Stimulated activated CD4-positive, alpha-beta T cell treated with anti-CD3 and anti-CD28 coated beads, TNF-alpha, amount 100 ng/mL, for 1 hour (primary cell): ENCODE measurements around the gene GZF1.
"Not testable (repeated sequence)": the region's sequence is repeated elsewhere in the genome, so short reads cannot be mapped to it uniquely, and the experiment has no call there.

ENCODE experiments used
- DNase-seq, 3 donors: peaks; one replicate each; pipeline ENCODE4 v3.0.0-alpha.2; 2020; ENCODE audit warnings: low read depth in 3 of 3, low spot score in 1 of 3

Gene GZF1

DNA sequence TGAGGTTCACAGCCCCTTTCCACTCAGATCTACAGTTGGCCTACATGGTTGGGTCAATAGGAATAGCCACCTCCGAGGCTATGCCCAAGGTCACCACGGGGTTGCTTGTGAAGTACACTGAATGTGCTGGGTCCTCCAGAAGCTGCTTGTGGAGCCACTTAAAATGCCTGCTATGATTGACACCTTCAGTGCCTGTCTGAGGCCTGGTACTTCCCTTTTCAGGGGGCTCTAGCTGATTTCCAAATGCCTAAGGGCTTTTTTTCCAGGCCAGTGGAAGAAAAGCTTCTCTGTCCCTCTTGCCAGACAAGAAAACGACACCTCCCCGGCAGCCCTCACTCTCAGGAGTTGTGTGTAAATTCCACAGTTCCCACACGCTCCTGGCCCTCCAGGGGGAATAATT is 17.6 kb upstream of the GZF1 start:
- DNase-seq: no peak

DNA sequence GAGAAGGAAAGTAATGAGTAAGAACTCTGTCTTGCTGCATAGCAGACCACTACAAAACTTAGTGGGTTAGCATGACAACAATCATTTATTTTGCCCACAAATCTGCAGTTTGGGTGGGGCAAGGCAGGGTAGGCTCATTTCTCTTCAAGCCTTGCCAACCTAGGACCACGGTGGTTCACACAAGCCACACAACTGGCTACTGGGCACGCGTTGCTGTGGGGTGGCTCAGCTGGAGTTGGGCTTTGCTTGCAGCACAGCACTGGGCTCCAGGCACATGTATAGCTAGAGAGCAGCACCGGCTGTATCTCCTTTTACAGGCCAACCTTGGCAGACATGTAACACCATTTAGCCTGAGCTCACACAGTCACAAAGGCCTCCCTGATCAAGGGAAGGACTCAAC is 16.0 kb upstream of the GZF1 start:
- DNase-seq: no peak

DNA sequence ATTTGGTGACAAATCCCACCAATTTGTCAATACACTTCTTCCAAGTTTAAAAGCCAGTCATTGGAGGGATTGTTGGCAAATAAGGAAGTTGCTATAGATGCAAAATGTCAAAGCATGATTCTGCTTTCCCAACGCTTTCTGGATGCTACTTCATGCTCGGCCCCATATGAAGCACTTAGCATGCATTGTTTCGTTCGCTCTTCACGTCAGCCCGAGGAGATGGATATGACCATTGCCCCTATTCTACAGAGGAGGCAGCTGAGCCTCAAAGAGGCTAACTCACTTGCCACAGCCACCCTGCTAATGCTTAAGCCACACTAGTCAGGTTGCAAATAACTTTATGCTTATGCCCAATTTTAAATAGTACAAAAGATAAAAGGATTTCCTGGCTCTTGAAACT is 14.2 kb upstream of the GZF1 start:
- DNase-seq: no peak

GRCh38 chr20:23348510-23348909 is 13.5 kb upstream of the GZF1 start:
- not testable (repeated sequence) for DNase-seq

GRCh38 chr20:23349338-23350195 is 12.4 kb upstream of the GZF1 start:
- DNase-seq: peak; percentile 37 to 61 (median 58)

DNA sequence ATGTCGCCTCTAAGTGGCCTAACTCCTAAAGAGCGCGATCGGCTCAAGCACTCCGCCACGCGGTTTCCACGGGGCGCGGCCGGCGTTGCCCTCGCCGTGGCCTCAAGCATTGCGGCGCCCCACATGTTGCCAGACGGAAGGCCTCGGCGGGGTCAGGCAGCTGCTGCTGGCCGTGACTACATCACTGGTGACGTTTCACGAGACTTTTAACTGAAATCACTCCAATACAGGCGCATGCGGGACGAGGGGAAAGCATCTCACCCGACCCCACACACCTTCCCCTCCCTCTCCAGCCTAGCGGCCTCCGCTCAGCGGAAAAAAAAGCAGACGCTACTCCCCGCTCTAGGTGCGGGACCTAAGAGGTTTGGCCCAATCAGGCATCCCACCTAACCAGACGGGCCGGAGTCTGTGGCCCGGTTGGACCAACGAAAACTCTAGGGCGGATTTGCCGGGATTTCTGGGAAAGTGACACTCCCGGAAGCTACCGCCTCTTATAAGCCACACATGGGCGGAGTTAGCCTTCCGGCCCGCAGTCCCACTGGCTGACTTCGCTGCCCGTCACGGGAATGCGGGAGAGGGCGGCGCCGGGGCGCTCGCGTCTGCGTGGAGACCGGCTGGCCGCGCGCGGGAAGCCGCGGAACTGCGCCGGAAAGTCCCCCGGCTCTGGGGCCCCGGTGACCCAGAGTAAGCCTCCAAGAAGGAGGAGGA is 11.6 kb upstream of the GZF1 start, which contains the start of gene NXT1:
NXT1 (plus strand) TSS at position 596 of the 708 bp plus-strand sequence. CDS start 3,251 bp downstream, outside the sequence.
- peak; percentile 89 to 96 (median 95) for DNase-seq

DNA sequence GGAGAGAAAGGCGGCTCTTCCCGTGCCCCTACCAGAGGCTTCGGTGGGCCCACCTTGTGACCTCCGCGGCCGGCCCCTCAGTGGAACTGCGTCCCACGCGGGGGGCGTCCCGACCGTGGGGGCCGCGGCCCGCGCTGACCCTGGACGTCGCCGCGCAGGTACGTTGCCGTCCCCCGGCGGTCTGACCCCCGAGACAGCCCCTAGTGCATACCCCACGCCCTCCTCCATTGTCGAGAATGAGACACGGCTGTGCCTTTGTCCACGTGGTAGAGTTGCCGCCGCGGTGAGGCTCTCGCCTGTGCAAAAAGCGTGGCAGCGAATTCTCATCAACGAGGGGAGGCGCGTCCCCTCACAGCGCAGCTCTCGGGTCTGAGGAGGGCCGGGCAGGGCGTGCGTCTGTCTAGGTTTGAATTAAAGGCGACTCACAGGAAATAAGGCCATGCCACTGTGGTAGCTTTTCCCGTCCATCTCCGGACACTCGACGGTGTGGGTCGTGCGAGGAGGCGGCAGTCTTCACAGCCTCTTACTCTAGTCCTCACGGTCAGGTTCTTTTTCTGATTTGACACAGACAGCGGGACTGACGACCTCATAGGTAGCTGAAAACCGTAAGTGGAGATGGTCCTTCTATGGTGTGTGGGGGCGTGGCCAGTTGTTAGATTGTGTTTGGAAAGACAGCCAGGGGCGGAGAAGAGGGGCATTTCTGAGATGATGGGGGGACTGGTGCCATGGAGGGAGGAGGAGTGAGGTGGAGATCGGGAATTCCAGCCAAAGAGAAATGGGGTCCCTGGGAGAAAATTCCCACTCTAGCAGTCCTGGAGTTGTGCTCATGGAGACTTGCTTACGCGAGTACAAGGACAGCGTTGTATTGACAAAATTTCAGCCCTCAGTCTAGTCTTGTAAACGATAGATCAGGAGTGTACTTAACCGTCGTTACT is 10.8 kb upstream of the GZF1 start:
- DNase-seq: peak; percentile 4 to 39 (median 19)

DNA sequence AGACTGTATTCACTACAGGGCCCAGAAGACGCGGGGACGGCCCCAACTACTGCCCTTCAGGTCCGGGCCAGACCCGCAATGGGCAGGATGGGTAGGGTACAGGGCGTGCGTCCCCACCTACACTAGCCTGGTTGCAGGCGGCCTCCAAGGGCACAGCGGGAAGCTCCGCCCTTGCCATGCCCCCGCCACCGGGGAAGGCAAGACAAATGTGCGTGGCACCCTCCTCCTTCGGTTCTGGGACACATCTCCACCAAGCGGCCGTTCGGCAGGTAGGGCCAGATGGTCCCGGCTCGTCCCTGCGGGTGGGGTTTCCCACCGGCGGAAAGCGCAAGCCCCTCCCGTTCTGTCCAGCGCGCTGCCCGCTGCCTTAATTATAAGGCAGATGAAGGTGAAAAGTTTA is 5.8 kb upstream of the GZF1 start:
- DNase-seq: no peak

GRCh38 chr20:23357767-23358562 is 4.0 kb upstream of the GZF1 start:
- peak; percentile 98 to 99 (median 98) for DNase-seq

- no peak for DNase-seq
These were observed 3.4 kb upstream of the GZF1 start for GRCh38 chr20:23358563-23358906.

- DNase-seq: no peak
These were observed 2.9 kb upstream of the GZF1 start for GRCh38 chr20:23358923-23359593.

DNA sequence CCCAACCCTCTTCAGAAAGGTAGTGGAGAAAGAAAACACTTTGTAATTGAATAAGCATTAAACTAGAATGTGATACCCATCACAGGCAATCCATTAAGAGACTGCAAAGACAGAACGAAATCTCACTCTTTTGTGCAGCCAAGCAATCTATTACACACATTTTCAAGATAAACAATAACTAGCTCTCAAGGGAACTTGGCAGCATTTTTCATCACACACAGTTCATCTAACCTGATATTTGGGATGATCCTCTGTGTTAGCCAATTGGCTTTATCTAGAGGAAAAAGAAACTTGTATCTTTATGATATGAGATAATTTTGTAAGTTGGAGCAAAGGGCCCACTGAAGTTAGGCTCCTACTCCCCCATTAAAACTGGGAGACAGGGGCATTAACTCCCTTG is 1.5 kb upstream of the GZF1 start:
- DNase-seq: no peak

DNA sequence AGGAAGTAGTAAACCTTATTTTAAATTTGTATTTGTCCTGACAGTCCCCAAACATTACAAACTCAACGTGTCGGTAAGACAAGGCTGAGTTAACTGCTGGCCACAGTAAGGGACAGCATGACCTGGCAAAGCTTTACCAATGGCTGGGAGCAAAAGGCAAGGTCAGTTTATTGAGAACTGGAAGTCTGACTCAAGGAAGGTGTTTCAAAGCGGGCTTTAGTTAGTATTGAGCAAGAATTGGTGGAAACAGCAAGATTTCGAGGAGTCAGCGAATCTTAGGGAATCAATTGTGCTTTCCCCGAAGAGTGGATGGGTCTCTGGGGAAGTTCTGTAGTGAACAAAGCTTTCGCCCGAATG is 885 bp upstream of the GZF1 start:
- DNase-seq: no peak

- DNase-seq: no peak
These were observed 642 bp downstream of the GZF1 start for GRCh38 chr20:23362392-23363256.

- DNase-seq: no peak
These were observed 1.3 kb downstream of the GZF1 start for GRCh38 chr20:23363257-23363649.

DNA sequence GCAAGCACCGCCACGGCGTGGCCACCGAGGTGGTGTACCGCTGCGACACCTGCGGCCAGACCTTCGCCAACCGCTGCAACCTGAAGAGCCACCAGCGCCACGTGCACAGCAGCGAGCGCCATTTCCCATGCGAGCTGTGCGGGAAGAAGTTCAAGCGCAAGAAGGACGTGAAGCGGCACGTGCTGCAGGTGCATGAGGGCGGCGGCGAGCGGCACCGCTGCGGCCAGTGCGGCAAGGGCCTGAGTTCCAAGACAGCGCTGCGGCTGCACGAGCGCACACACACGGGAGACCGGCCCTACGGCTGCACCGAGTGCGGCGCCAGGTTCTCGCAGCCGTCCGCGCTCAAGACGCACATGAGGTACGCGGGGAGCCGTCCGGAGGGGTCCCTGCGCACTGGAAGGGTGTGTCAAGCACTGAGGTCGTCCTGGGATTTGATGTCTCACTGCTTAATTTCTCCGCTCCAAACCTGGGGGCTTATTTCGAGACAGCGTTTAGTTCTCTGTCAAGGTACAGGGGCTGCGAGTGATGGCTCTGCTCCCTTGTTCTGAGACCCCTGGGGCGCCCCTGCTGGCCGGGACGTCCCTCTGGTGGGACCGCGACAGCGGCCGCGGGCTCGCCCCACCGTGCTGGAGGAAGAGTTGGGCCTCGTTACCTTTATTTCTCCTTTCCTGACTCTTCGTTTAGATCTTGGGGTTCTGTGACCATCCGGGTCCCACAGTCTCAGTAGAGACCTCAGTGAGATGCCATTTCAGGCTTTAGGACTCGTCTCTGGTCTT is 3.6 kb downstream of the GZF1 start:
- DNase-seq: no peak

- no peak for DNase-seq
These were observed 4.4 kb downstream of the GZF1 start for GRCh38 chr20:23366384-23366783.

DNA sequence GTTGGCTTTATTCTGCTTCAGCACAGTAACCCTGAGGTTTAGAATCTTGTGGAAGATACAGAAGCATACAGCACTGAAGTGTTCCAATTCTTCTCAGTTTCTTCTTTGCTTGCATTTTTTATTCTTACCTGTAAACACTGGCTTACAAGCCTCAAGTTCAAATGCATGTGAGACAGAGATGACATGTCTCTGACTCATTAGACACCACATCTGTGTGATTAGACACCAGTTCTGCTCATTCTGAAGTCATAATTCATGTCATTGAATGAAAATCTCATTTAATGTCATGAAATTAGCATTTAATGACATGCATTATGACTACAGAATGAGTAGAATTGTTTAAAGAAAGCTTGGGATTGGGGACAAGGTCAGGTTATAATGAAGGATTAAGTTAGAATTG is 5.8 kb downstream of the GZF1 start:
- DNase-seq: no peak
